ENCODE results near the gene PIK3R5. TPM values are rescaled to one million over a fixed set of nuclear protein-coding genes. Genes with fewer than 3 reads are reported as not detected.

Gene PIK3R5
- total RNA-seq, 1 donor from 2014 or later, result 14.5 TPM

- H3K27me3 Mint-ChIP-seq (ENCODE audit: unreplicated experiment), result no peaks in the 10 kb centered on the region
- H3K9me3 Mint-ChIP-seq (ENCODE audit: unreplicated experiment), result no peaks in the 10 kb centered on the region
- H3K4me1 Mint-ChIP-seq (ENCODE audit: unreplicated experiment), result no peaks in the 10 kb centered on the region
- no peaks in the 10 kb centered on the region for H3K36me3 Mint-ChIP-seq (ENCODE audit: low read depth, unreplicated experiment)
- no peak for TF ChIP-seq CTCF (IDR thresholded peaks at IDR 0.05; ENCODE audit: unreplicated experiment)
- DNase-seq (ENCODE audit: low spot score), result no peak
- no peak overlapping the region for H3K27ac Mint-ChIP-seq (ENCODE audit: unreplicated experiment)
- H3K4me3 Mint-ChIP-seq (ENCODE audit: unreplicated experiment), result no peak overlapping the region
Observed at GRCh38 chr17:8976638-8977037, 11.1 kb upstream of the PIK3R5 start.

GRCh38 chr17:8975091-8975725 is 9.7 kb upstream of the PIK3R5 start:
- Mint-ChIP-seq H3K4me1 (ENCODE audit: unreplicated experiment) (no peaks in the 10 kb centered on the region), H3K4me3 (ENCODE audit: unreplicated experiment) (no peak overlapping the region), H3K27me3 (ENCODE audit: unreplicated experiment) (peaks cover 3% of the 10 kb centered on the region), H3K9me3 (ENCODE audit: unreplicated experiment) (no peaks in the 10 kb centered on the region), H3K36me3 (ENCODE audit: low read depth, unreplicated experiment) (peaks cover 6% of the 10 kb centered on the region), H3K27ac (ENCODE audit: unreplicated experiment) (no peak overlapping the region)
- DNase-seq (ENCODE audit: low spot score), result no peak
- TF ChIP-seq CTCF (IDR thresholded peaks at IDR 0.05; ENCODE audit: unreplicated experiment), result no peak

- Mint-ChIP-seq H3K9me3 (ENCODE audit: unreplicated experiment) (no peaks in the 10 kb centered on the region), H3K27me3 (ENCODE audit: unreplicated experiment) (peaks cover 3% of the 10 kb centered on the region), H3K27ac (ENCODE audit: unreplicated experiment) (no peak overlapping the region), H3K4me1 (ENCODE audit: unreplicated experiment) (peaks cover 5% of the 10 kb centered on the region), H3K4me3 (ENCODE audit: unreplicated experiment) (no peak overlapping the region), H3K36me3 (ENCODE audit: low read depth, unreplicated experiment) (peaks cover 20% of the 10 kb centered on the region)
- no peak for DNase-seq (ENCODE audit: low spot score)
- no peak for TF ChIP-seq CTCF (IDR thresholded peaks at IDR 0.05; ENCODE audit: unreplicated experiment)
Observed at GRCh38 chr17:8969901-8970300, 4.4 kb upstream of the PIK3R5 start.

- no peak for DNase-seq (ENCODE audit: low spot score)
- Mint-ChIP-seq H3K27ac (ENCODE audit: unreplicated experiment) (no peak overlapping the region), H3K9me3 (ENCODE audit: unreplicated experiment) (no peaks in the 10 kb centered on the region), H3K4me1 (ENCODE audit: unreplicated experiment) (peaks cover 11% of the 10 kb centered on the region), H3K27me3 (ENCODE audit: unreplicated experiment) (peaks cover 7% of the 10 kb centered on the region), H3K4me3 (ENCODE audit: unreplicated experiment) (peak overlapping the region; percentile 0), H3K36me3 (ENCODE audit: low read depth, unreplicated experiment) (peaks cover 20% of the 10 kb centered on the region)
- TF ChIP-seq CTCF (IDR thresholded peaks at IDR 0.05; ENCODE audit: unreplicated experiment), result no peak
Observed at GRCh38 chr17:8968503-8968902, 3.0 kb upstream of the PIK3R5 start.

- no peak overlapping the region for H3K27ac Mint-ChIP-seq (ENCODE audit: unreplicated experiment)
- TF ChIP-seq CTCF (IDR thresholded peaks at IDR 0.05; ENCODE audit: unreplicated experiment), result no peak
- DNase-seq (ENCODE audit: low spot score), result no peak
- peaks cover 11% of the 10 kb centered on the region for H3K4me1 Mint-ChIP-seq (ENCODE audit: unreplicated experiment)
- H3K4me3 Mint-ChIP-seq (ENCODE audit: unreplicated experiment), result peak overlapping the region; percentile 0
- H3K9me3 Mint-ChIP-seq (ENCODE audit: unreplicated experiment), result no peaks in the 10 kb centered on the region
- peaks cover 7% of the 10 kb centered on the region for H3K27me3 Mint-ChIP-seq (ENCODE audit: unreplicated experiment)
- H3K36me3 Mint-ChIP-seq (ENCODE audit: low read depth, unreplicated experiment), result peaks cover 20% of the 10 kb centered on the region
Observed at GRCh38 chr17:8967861-8968260, 2.4 kb upstream of the PIK3R5 start.

Measured in endothelial cell (in vitro differentiated cells).